ENCODE measurements around the gene PAAF1.
"Not testable (repeated sequence)": the region's sequence is repeated elsewhere in the genome, so short reads cannot be mapped to it uniquely, and the experiment has no call there.

PAAF1 gene

DNA sequence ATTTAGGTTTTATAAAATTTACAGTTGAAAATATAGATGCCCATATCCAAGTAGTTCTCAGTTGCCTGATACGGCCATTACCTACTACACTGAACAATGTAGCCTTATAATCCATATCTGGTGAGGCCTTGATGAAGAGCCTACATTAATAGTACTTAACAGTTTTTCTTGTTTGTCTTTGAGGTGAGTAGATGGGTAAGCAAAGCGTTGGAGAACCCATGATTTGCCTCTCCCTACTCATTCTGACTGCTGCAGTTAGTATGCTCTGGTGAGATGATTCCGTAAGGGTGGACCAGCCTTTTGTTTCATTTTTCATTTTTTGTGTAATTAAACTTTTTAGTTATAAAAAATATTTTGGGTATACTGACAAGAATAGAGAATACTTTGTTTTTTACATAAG lies 11.4 kb downstream of the PAAF1 start:
- DNase-seq, result no peak

- DNase-seq, result no peak
These were observed 12.2 kb downstream of the PAAF1 start for GRCh38 chr11:73889019-73889418.

DNA sequence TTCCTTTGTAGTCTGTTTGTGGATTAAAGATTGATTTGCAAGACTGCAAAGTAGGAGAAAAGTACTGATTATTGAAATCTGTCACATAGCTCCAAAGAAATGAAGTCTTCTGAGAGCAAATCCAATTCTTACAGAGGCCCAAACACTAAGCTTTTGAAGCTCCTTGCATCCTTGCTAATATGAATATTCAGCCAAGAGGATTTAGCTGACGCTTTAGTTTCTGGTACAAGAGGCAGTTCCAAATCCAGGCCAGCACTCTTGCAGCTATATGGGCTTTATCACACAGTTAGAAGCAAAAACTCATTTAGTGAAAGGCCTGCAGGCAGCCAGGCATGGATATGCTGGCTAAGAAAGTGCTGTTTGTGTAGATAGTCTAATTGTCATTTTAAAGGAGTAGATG lies 12.7 kb downstream of the PAAF1 start:
- no peak for DNase-seq

DNA sequence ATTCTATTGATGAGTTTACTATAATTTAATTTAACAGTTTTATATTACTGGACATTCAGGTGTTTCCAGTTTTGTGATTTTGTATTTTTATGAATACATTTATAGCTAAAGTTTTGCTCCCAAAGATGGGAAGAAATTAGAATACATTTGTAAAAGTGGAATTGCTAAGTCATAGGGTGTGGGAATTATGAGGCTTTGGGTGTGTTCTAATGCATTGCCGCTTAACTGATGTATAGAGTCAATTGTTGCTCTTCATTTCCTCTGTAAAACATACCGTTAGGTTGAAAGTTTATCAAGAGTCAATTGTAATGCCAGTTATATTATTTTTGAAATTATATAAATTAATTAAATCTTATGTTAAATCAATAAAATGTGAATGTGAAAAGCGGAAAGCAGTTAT lies 16.2 kb downstream of the PAAF1 start:
- DNase-seq, result no peak

- DNase-seq, result no peak
These were observed 18.0 kb downstream of the PAAF1 start for GRCh38 chr11:73894725-73895335.

DNA sequence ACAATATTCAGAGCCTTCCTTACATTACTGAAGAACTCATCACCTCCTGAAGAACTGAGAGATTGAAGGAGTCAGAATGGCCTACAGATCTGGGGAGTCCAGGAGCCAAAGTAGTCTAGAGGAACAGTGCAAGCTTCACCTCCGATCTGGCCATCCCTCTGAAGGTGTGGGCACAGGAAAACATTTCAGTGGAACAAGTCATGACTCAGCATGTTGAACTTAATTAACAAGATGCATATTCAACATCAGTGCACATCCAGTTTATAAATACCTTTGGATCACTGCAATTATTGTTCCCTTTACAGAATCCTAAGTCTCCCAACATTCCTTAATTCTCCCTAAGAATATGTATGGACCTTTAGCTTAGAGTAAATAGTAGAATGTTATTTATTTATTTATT lies 25.5 kb downstream of the PAAF1 start:
- DNase-seq, result no peak

- peak; percentile 3 for DNase-seq
These were observed 30.4 kb downstream of the PAAF1 start for GRCh38 chr11:73907191-73907590.

- DNase-seq, result no peak
These were observed 35.2 kb downstream of the PAAF1 start for GRCh38 chr11:73912026-73912425.

DNA sequence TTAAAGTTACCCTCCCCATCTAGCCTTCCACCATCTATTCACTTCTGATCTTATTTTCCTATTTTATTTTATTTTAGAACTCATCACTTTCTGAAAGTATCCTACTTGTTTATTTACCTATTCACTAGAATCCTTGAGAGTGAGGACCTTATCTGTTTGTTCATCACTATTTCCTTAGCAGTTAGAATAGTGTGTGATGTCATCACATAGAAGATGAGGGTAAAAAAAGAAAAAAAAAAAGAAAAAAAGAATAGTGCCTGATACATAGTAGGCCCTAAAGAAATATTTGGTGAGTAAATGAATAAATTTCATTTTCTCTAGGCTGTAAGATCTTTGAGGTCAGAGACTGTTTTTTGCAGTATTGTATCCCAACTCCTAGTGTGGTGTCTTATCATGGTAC lies 36.7 kb downstream of the PAAF1 start:
- DNase-seq, result no peak

DNA sequence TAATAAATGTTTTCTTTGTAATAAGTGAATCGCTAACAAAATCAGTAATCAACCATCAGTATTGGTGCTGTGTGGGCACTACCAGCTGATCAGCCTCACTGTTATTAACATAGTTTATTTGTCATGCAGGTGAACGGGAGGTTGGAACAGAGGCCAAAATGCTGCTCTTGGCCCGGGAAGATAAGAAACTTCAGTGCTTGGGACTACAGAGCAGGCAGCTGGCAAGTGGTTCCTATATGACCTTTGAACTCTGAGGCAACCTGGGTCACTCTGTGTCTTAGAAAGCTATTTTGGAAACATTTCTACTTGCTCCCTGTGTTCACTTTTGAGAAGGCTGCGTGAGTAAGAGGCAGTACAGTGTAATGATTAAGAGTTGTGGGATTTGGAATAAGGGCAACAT lies 37.5 kb downstream of the PAAF1 start:
- DNase-seq, result no peak

GRCh38 chr11:73916435-73916834 lies 39.6 kb downstream of the PAAF1 start:
- no peak for DNase-seq

- DNase-seq, result no peak
These were observed 44.4 kb downstream of the PAAF1 start for GRCh38 chr11:73921180-73921579.

DNA sequence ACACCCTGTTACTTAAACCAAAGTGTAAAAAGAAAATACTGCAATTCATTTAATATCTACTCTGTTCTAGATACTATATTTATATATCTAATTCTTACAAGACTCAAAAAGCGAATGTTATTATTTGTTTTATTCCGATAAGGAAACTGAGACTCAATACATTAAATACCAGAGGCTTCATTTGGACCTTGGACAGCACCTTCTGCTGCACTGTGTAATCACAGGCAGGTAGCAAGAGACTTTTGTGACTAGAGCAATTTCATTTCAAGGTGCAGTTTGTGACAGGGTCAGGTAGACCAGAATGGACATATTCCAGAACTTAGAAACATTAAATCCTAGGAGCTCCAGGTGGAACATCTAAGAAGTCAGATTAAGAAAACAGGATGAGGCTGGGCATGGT lies 52.6 kb downstream of the PAAF1 start:
- DNase-seq, result no peak

GRCh38 chr11:73931039-73931645 lies 54.3 kb downstream of the PAAF1 start:
- peak; percentile 20 for DNase-seq

DNA sequence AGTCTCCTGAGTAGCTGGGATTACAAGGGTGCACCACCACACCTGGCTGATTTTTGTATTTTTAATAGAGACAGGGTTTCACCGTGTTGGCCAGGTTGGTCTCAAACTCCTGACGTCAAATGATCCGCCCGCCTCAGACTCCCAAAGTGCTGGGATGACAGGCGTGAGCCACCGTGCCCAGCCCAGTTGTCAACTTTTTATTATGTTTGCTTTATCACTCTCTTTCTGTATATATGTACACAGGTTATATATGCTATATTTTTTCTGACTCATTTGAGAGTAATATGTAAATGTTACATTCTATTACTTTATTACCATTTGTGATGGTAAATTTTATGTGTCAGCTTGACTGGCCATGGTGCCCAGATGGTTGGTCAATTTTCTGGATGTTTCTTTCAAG lies 55.2 kb downstream of the PAAF1 start:
- no peak for DNase-seq

GRCh38 chr11:73932781-73933180 lies 56.0 kb downstream of the PAAF1 start:
- no peak for DNase-seq

GRCh38 chr11:73936047-73936446 lies 59.2 kb downstream of the PAAF1 start:
- DNase-seq, result not testable (repeated sequence)

GRCh38 chr11:73939096-73939495 lies 62.3 kb downstream of the PAAF1 start:
- no peak for DNase-seq

- DNase-seq, result no peak
These were observed 64.2 kb downstream of the PAAF1 start for GRCh38 chr11:73940801-73941570.

DNA sequence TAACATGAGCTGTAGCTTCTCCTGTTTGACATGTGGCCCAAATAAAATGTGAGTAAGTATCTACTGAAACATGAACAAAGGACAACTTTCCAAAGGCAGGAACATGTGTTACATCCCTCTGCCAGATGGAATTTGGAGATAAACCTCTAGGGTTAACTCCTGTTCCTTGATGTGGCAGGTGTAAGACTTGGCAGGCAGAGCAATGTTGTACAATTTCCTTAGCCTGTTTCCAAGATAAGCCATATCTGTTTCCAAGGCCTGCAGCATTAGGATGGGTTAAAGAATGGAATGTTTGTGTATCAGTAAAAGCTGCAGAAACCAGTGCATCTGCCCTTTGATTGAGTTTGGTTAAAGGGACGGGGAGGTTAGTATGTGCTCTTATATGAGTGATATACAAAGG lies 65.2 kb downstream of the PAAF1 start:
- no peak for DNase-seq

DNA sequence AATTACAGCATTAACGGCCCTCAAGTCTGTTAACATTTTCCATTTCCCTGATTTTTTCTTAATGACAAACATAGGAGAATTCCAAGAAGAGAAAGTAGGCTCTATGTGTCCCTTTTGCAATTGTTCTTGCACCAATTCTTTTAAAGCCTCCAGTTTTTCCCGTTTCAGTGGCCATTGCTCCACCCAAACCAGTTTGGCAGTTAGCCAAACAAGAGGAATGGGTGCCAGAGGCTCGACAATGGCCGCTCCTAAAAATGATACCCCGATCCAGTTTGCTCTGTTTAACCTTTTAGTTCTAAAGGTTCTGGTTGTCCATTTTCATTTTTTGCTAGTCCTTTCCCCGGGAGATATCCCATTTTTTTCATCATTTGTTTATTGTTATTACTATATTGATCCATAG lies 67.3 kb downstream of the PAAF1 start:
- no peak for DNase-seq

GRCh38 chr11:73944901-73945300 lies 68.1 kb downstream of the PAAF1 start:
- DNase-seq, result no peak

DNA sequence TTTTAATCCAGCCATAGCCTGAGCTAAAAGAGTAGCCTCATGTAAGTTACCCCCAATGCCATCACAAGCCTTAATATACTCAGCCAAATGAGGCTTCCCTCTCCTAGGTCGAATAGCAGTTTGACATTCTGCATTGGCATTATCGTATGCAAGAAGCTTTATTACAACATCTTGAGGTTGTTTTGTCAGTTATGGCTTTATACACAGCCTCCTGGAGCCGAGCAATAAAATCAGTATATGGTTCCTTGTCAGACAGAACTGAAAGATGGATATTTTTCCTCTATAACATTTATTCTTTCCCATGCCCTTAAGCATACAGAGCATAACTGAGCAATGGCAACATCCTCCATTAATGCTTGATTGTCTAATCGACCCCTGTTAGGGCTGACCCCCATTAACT lies 68.6 kb downstream of the PAAF1 start:
- DNase-seq, result no peak

GRCh38 chr11:73946798-73947458 lies 70.1 kb downstream of the PAAF1 start:
- DNase-seq, result no peak

All from suppressor macrophage treated with lipopolysaccharide for 4 hours (primary cell).